GM12892 (cell line): Measurements from ENCODE around the gene MERTK.

Experiments used
- POLR2A ChIP-seq: IDR thresholded peaks from 2 replicates; pipeline ENCODE4 v1.6.1; 2011; ENCODE audit warnings: low read depth, low read length, control low read depth
- POLR2AphosphoS5 ChIP-seq: IDR thresholded peaks from 2 replicates; pipeline ENCODE4 v1.6.1; 2011; ENCODE audit warnings: low read depth, low read length, control low read depth
- TAF1 ChIP-seq: IDR thresholded peaks from 2 replicates; pipeline ENCODE4 v1.6.1; 2011; ENCODE audit warnings: low read depth, mild to moderate bottlenecking, control low read depth, low read length, borderline replicate concordance

GRCh38 chr2:111975053-111975552, 76.7 kb downstream of the MERTK start:
- no peak for TF ChIP-seq POLR2A
- no peak for TF ChIP-seq TAF1
- TF ChIP-seq POLR2AphosphoS5: no peak
